WTC11 (cell line): Measurements from ENCODE around the gene GPATCH8. TPM values are rescaled to one million over a fixed set of nuclear protein-coding genes. Genes with fewer than 3 reads are reported as not detected.

Source experiments
- ATAC-seq: fragments of 200-7000 bp; cut with Tn5 transposase; 2 replicates; pipeline ENCODE4 v1.10.0; 2021; ENCODE audit warnings: mild to moderate bottlenecking, moderate library complexity
- CTCF ChIA-PET: fragments of 300-600 bp; sonication (Branson Sonifier 250); formaldehyde crosslinking; loops from one replicate; lab custom pipeline; 2021; ENCODE audit warnings: antibody characterized with exemption; lab: Charles Lee
- POLR2A ChIA-PET: fragments of 350-600 bp; sonication (Branson Sonifier 250); formaldehyde crosslinking; loops from one replicate; lab custom pipeline; 2021; ENCODE audit warnings: antibody characterized with exemption; lab: Charles Lee
- DNase-seq: peaks from one replicate; pipeline ENCODE4 v3.0.0; 2021; ENCODE audit warnings: low spot score
- H3K27ac Mint-ChIP-seq: 2 replicates; pipeline ENCODE4 v1.8.0; 2021; ENCODE audit warnings: mixed read lengths
- H3K27me3 Mint-ChIP-seq: 2 replicates; pipeline ENCODE4 v1.8.0; 2021; ENCODE audit warnings: low read depth, mild to moderate bottlenecking, moderate library complexity, mixed read lengths
- H3K36me3 Mint-ChIP-seq: 2 replicates; pipeline ENCODE4 v1.8.0; 2021; ENCODE audit warnings: mixed read lengths
- H3K4me1 Mint-ChIP-seq: 2 replicates; pipeline ENCODE4 v1.8.0; 2022; ENCODE audit warnings: mixed read lengths
- H3K4me3 Mint-ChIP-seq: 2 replicates; pipeline ENCODE4 v1.8.0; 2021; ENCODE audit warnings: mild to moderate bottlenecking, moderate library complexity, mixed read lengths
- H3K9me3 Mint-ChIP-seq: 2 replicates; pipeline ENCODE4 v1.8.0; 2021; ENCODE audit warnings: mixed read lengths
- ARID4B ChIP-seq: sonication (generic); formaldehyde crosslinking; IDR thresholded peaks from 2 replicates; pipeline ENCODE4 v1.8.0; 2023; ENCODE audit warnings: missing genetic modification reagents, mild to moderate bottlenecking, borderline replicate concordance
- ATF3 ChIP-seq: sonication (generic); formaldehyde crosslinking; conservative IDR thresholded peaks from 2 replicates; pipeline ENCODE4 v1.8.1; 2022; ENCODE audit warnings: mild to moderate bottlenecking, missing genetic modification reagents
- ATF6 ChIP-seq: sonication (generic); formaldehyde crosslinking; IDR thresholded peaks from 2 replicates; pipeline ENCODE4 v1.8.1; 2023; ENCODE audit warnings: mild to moderate bottlenecking, missing genetic modification reagents
- CBFB ChIP-seq: sonication (generic); formaldehyde crosslinking; IDR thresholded peaks from 2 replicates; pipeline ENCODE4 v1.8.1; 2022; ENCODE audit warnings: mild to moderate bottlenecking, low read depth, missing genetic modification reagents
- CREM ChIP-seq: sonication (generic); formaldehyde crosslinking; IDR thresholded peaks from 2 replicates; pipeline ENCODE4 v1.8.1; 2022; ENCODE audit warnings: mild to moderate bottlenecking, missing genetic modification reagents, moderate library complexity
- CTCF ChIP-seq: fragments of 200-600 bp; IDR thresholded peaks from 2 replicates; pipeline ENCODE4 v1.8.0; 2022; ENCODE audit warnings: antibody characterized with exemption
- E2F4 ChIP-seq: sonication (generic); formaldehyde crosslinking; IDR thresholded peaks from 2 replicates; pipeline ENCODE4 v1.8.1; 2022; ENCODE audit warnings: low read depth, mild to moderate bottlenecking, moderate library complexity, missing genetic modification reagents, borderline replicate concordance
- TCF7 ChIP-seq: sonication (generic); formaldehyde crosslinking; IDR thresholded peaks from 2 replicates; pipeline ENCODE4 v1.8.0; 2022; ENCODE audit warnings: mild to moderate bottlenecking, low read depth, missing genetic modification reagents, moderate library complexity
- ZNF121 ChIP-seq: sonication (generic); formaldehyde crosslinking; IDR thresholded peaks from 2 replicates; pipeline ENCODE4 v1.8.0; 2023; ENCODE audit warnings: missing genetic modification reagents
- ZNF416 ChIP-seq: fragments of 250-450 bp; sonication (Bioruptor Pico); IDR thresholded peaks from 2 replicates; pipeline ENCODE4 v1.9.0; 2021; ENCODE audit warnings: mild to moderate bottlenecking, inconsistent platforms
- ZNF532 ChIP-seq: fragments of 250-450 bp; sonication (Bioruptor Pico); IDR thresholded peaks from 2 replicates; pipeline ENCODE4 v1.9.0; 2021; ENCODE audit warnings: mild to moderate bottlenecking, borderline replicate concordance
- total RNA-seq: library from RNA; stranded (reverse); gene quantifications from 3 replicates; pipeline ENCODE4 v1.2.3, GENCODE V29; 2021

The GPATCH8 gene
- total RNA-seq, 1 experiment from 2014 or later = 51.9 TPM

- TF ChIP-seq ARID4B (CRISPR knock-in tag) = no peak
- no peak for TF ChIP-seq ZNF416 (CRISPR knock-in tag)
- no peak for TF ChIP-seq ATF3 (CRISPR knock-in tag)
- no peak for TF ChIP-seq CTCF
- no peak for TF ChIP-seq E2F4 (CRISPR knock-in tag)
- no peak for TF ChIP-seq CBFB
- no peak for TF ChIP-seq CREM (CRISPR knock-in tag)
- TF ChIP-seq ATF6 (CRISPR knock-in tag) = no peak
These were observed 143.6 kb downstream of the GPATCH8 start (continued) for GRCh38 chr17:44359458-44360143.

- H3K9me3 Mint-ChIP-seq = no peaks in the 10 kb centered on the region
- peaks cover 1% of the 10 kb centered on the region for H3K27me3 Mint-ChIP-seq
- no peaks in the 10 kb centered on the region for H3K36me3 Mint-ChIP-seq
- H3K4me3 Mint-ChIP-seq = no peak overlapping the region
- ChIA-PET POLR2A (no interaction called here), CTCF (interaction anchor here (1.4 to 9.4 kb wide), 4 partner anchors 14 to 297 kb away, joined by 3 to 128 read pairs (median 14); partner anchors contain the start of genes ATXN7L3, GRN and MEIOC)
- ATAC-seq = no peak
- DNase-seq = no peak
- H3K4me1 Mint-ChIP-seq = peaks cover 29% of the 10 kb centered on the region
- TF ChIP-seq TCF7 (no peak), ZNF532 (CRISPR knock-in tag) (no peak), ZNF121 (CRISPR knock-in tag) (no peak)
- TF ChIP-seq, all 79 proteins: peak for 0
- H3K27ac Mint-ChIP-seq = no peak overlapping the region
These were observed 144.2 kb downstream of the GPATCH8 start for GRCh38 chr17:44359006-44359405.
